Measurements from ENCODE around the gene DROSHA. TPM values are rescaled to one million over a fixed set of nuclear protein-coding genes. Genes with fewer than 3 reads are reported as not detected.
"Not testable (repeated sequence)": the region's sequence is repeated elsewhere in the genome, so short reads cannot be mapped to it uniquely, and the experiment has no call there.

The DROSHA gene
- total RNA-seq, 1 donor = 63.5 TPM

GRCh38 chr5:31372124-31372523 is 159.8 kb downstream of the DROSHA start:
- no peak for DNase-seq (ENCODE audit: low read depth)
- no peak for TF ChIP-seq CTCF (IDR thresholded peaks at IDR 0.05; ENCODE audit: insufficient read depth, low read length)
- H3K4me3 ChIP-seq (ENCODE audit: low read depth, low read length) = no peak overlapping the region

GRCh38 chr5:31366941-31367340 is 165.0 kb downstream of the DROSHA start:
- TF ChIP-seq CTCF (IDR thresholded peaks at IDR 0.05; ENCODE audit: insufficient read depth, low read length) = no peak
- H3K4me3 ChIP-seq (ENCODE audit: low read depth, low read length) = no peak overlapping the region
- peak; percentile 84 for DNase-seq (ENCODE audit: low read depth)

GRCh38 chr5:31365776-31366175 is 166.1 kb downstream of the DROSHA start:
- H3K4me3 ChIP-seq (ENCODE audit: low read depth, low read length) = no peak overlapping the region
- no peak for TF ChIP-seq CTCF (IDR thresholded peaks at IDR 0.05; ENCODE audit: insufficient read depth, low read length)
- DNase-seq (ENCODE audit: low read depth) = no peak

- no peak overlapping the region for H3K4me3 ChIP-seq (ENCODE audit: low read depth, low read length)
- peak; percentile 88 for DNase-seq (ENCODE audit: low read depth)
- no peak for TF ChIP-seq CTCF (IDR thresholded peaks at IDR 0.05; ENCODE audit: insufficient read depth, low read length)
These were observed 166.8 kb downstream of the DROSHA start for GRCh38 chr5:31364881-31365636.

GRCh38 chr5:31362931-31363568 is 168.8 kb downstream of the DROSHA start:
- no peak for TF ChIP-seq CTCF (IDR thresholded peaks at IDR 0.05; ENCODE audit: insufficient read depth, low read length)
- DNase-seq (ENCODE audit: low read depth) = peak; percentile 71
- no peak overlapping the region for H3K4me3 ChIP-seq (ENCODE audit: low read depth, low read length)

GRCh38 chr5:31362529-31362900 is 169.4 kb downstream of the DROSHA start:
- H3K4me3 ChIP-seq (ENCODE audit: low read depth, low read length) = no peak overlapping the region
- TF ChIP-seq CTCF (IDR thresholded peaks at IDR 0.05; ENCODE audit: insufficient read depth, low read length) = no peak
- DNase-seq (ENCODE audit: low read depth) = peak; percentile 66

GRCh38 chr5:31361704-31362528 is 170.0 kb downstream of the DROSHA start:
- not testable (repeated sequence) for H3K4me3 ChIP-seq (ENCODE audit: low read depth, low read length)
- DNase-seq (ENCODE audit: low read depth) = peak; percentile 14

All from fibroblast of the aortic adventitia (primary cell).